Immature natural killer cell (primary cell): ENCODE results near the gene ICA1. TPM values are rescaled to one million over a fixed set of nuclear protein-coding genes. Genes with fewer than 3 reads are reported as not detected.

ENCODE experiments used
- DNase-seq, 3 donors: peaks; one replicate each; pipeline ENCODE4 v3.0.0; 2022; ENCODE audit warnings: mixed read lengths in 1 of 3
- H3K27ac Mint-ChIP-seq, 6 donors: one replicate each; pipeline ENCODE4 v1.8.0; 2020; ENCODE audit warnings: mixed read lengths in 6 of 6, mild to moderate bottlenecking in 5 of 6, inconsistent platforms in 4 of 6, moderate library complexity in 3 of 6
- H3K27me3 Mint-ChIP-seq, 3 donors: one replicate each; pipeline ENCODE4 v1.8.0; 2020 to 2021; ENCODE audit warnings: low read depth in 3 of 3, mild to moderate bottlenecking in 3 of 3, mixed read lengths in 3 of 3, moderate library complexity in 3 of 3, inconsistent platforms in 1 of 3
- H3K36me3 Mint-ChIP-seq, 3 donors: one replicate each; pipeline ENCODE4 v1.8.0; 2020; ENCODE audit warnings: mixed read lengths in 3 of 3, inconsistent platforms in 2 of 3, mild to moderate bottlenecking in 2 of 3
- H3K4me1 Mint-ChIP-seq, 2 donors: one replicate each; pipeline ENCODE4 v1.8.0; 2020; ENCODE audit warnings: inconsistent platforms in 2 of 2, mild to moderate bottlenecking in 2 of 2, mixed read lengths in 2 of 2, moderate library complexity in 1 of 2
- H3K4me3 Mint-ChIP-seq, 5 donors: one replicate each; pipeline ENCODE4 v1.8.0; 2020; ENCODE audit warnings: mild to moderate bottlenecking in 5 of 5, mixed read lengths in 5 of 5, inconsistent platforms in 3 of 5, moderate library complexity in 3 of 5
- H3K9me3 Mint-ChIP-seq, 6 donors: one replicate each; pipeline ENCODE4 v1.8.0; 2020; ENCODE audit warnings: mild to moderate bottlenecking in 6 of 6, mixed read lengths in 6 of 6, inconsistent platforms in 4 of 6, moderate library complexity in 3 of 6
- polyA plus RNA-seq, 3 donors: library from polyadenylated mRNA; unstranded; fragments of 300-500 nt; fragmentation: Illumina TruSeq; gene quantifications; one replicate each; pipeline ENCODE4 v1.2.3, GENCODE V29; 2021

The ICA1 gene
- polyA plus RNA-seq, 3 donors from 2014 or later = 3.8 to 6.9 (median 5.0) TPM

- Mint-ChIP-seq H3K27ac (no peak overlapping the region), H3K27me3 (peaks cover 1 to 11% (median 2%) of the 10 kb centered on the region in 3 donors), H3K9me3 (no peaks in the 10 kb centered on the region), H3K4me3 (no peak overlapping the region), H3K4me1 (no peaks in the 10 kb centered on the region), H3K36me3 (no peaks in the 10 kb centered on the region)
- DNase-seq = no peak
Observed at GRCh38 chr7:8284606-8285005, 22.6 kb upstream of the ICA1 start.

- no peaks in the 10 kb centered on the region for H3K9me3 Mint-ChIP-seq
- no peak overlapping the region for H3K4me3 Mint-ChIP-seq
- H3K27me3 Mint-ChIP-seq = peaks cover 3 to 8% (median 3%) of the 10 kb centered on the region in 3 donors
- no peaks in the 10 kb centered on the region for H3K4me1 Mint-ChIP-seq
- H3K36me3 Mint-ChIP-seq = no peaks in the 10 kb centered on the region
- DNase-seq = no peak
- no peak overlapping the region for H3K27ac Mint-ChIP-seq
Observed at GRCh38 chr7:8283968-8284367, 22.0 kb upstream of the ICA1 start.

- Mint-ChIP-seq H3K9me3 (no peaks in the 10 kb centered on the region), H3K27ac (no peak overlapping the region), H3K27me3 (peaks cover 3 to 6% (median 3%) of the 10 kb centered on the region in 3 donors), H3K4me1 (no peaks in the 10 kb centered on the region), H3K36me3 (no peaks in the 10 kb centered on the region), H3K4me3 (no peak overlapping the region)
- no peak for DNase-seq
Observed at GRCh38 chr7:8282871-8283270, 20.9 kb upstream of the ICA1 start.

- Mint-ChIP-seq H3K36me3 (no peaks in the 10 kb centered on the region), H3K4me1 (no peaks in the 10 kb centered on the region), H3K27me3 (peaks cover 1 to 6% (median 3%) of the 10 kb centered on the region in 3 donors), H3K4me3 (no peak overlapping the region), H3K27ac (no peak overlapping the region), H3K9me3 (no peaks in the 10 kb centered on the region)
- DNase-seq = no peak
Observed at GRCh38 chr7:8282162-8282561, 20.2 kb upstream of the ICA1 start.

GRCh38 chr7:8278183-8278582 is 16.2 kb upstream of the ICA1 start:
- Mint-ChIP-seq H3K4me3 (no peak overlapping the region), H3K36me3 (no peaks in the 10 kb centered on the region), H3K9me3 (no peaks in the 10 kb centered on the region), H3K27ac (no peak overlapping the region), H3K4me1 (no peaks in the 10 kb centered on the region), H3K27me3 (peaks cover 2 to 12% (median 5%) of the 10 kb centered on the region in 3 donors)
- no peak for DNase-seq

GRCh38 chr7:8277394-8277982 is 15.5 kb upstream of the ICA1 start:
- H3K36me3 Mint-ChIP-seq = no peaks in the 10 kb centered on the region
- H3K27me3 Mint-ChIP-seq = peaks cover 2 to 9% (median 5%) of the 10 kb centered on the region in 3 donors
- no peak overlapping the region for H3K4me3 Mint-ChIP-seq
- H3K9me3 Mint-ChIP-seq = no peaks in the 10 kb centered on the region
- H3K4me1 Mint-ChIP-seq = no peaks in the 10 kb centered on the region
- no peak for DNase-seq
- H3K27ac Mint-ChIP-seq = no peak overlapping the region

GRCh38 chr7:8274589-8274988 is 12.6 kb upstream of the ICA1 start:
- Mint-ChIP-seq H3K4me1 (no peaks in the 10 kb centered on the region), H3K27me3 (peaks cover 2 to 18% (median 7%) of the 10 kb centered on the region in 3 donors)

GRCh38 chr7:8271960-8272359 is 10.0 kb upstream of the ICA1 start:
- Mint-ChIP-seq H3K36me3 (no peaks in the 10 kb centered on the region), H3K4me1 (no peaks in the 10 kb centered on the region), H3K27ac (no peak overlapping the region), H3K9me3 (no peaks in the 10 kb centered on the region), H3K27me3 (peaks cover 0 to 21% (median 6%) of the 10 kb centered on the region in 3 donors), H3K4me3 (no peak overlapping the region)
- DNase-seq = no peak

More at GRCh38 chr7:8274589-8274988, 12.6 kb upstream of the ICA1 start:
- no peak overlapping the region for H3K27ac Mint-ChIP-seq
- no peak for DNase-seq
- H3K9me3 Mint-ChIP-seq = no peaks in the 10 kb centered on the region
- no peak overlapping the region for H3K4me3 Mint-ChIP-seq
- no peaks in the 10 kb centered on the region for H3K36me3 Mint-ChIP-seq

- Mint-ChIP-seq H3K27me3 (peaks cover 6 to 20% (median 12%) of the 10 kb centered on the region in 3 donors), H3K36me3 (no peaks in the 10 kb centered on the region), H3K4me1 (peaks cover 8 to 18% of the 10 kb centered on the region in 2 donors)
Observed at GRCh38 chr7:8263048-8263447, 1.1 kb upstream of the ICA1 start.

GRCh38 chr7:8260871-8261694 is 884 bp downstream of the ICA1 start:
- Mint-ChIP-seq H3K36me3 (no peaks in the 10 kb centered on the region), H3K27ac (no peak overlapping the region), H3K9me3 (no peaks in the 10 kb centered on the region), H3K4me3 (peak overlapping the region; percentile 57 to 72 (median 68)), H3K4me1 (peaks cover 8 to 18% of the 10 kb centered on the region in 2 donors), H3K27me3 (peaks cover 6 to 17% (median 12%) of the 10 kb centered on the region in 3 donors)
- no peak for DNase-seq

More at GRCh38 chr7:8263048-8263447, 1.1 kb upstream of the ICA1 start:
- Mint-ChIP-seq H3K27ac (no peak overlapping the region), H3K9me3 (no peaks in the 10 kb centered on the region), H3K4me3 (peak overlapping the region in 4 of 5 donors; percentile 36 to 63 (median 50))
- DNase-seq = no peak

GRCh38 chr7:8259586-8260222 is 2.3 kb downstream of the ICA1 start:
- Mint-ChIP-seq H3K4me3 (no peak overlapping the region), H3K9me3 (no peaks in the 10 kb centered on the region), H3K27ac (no peak overlapping the region), H3K4me1 (peaks cover 8 to 18% of the 10 kb centered on the region in 2 donors), H3K36me3 (no peaks in the 10 kb centered on the region), H3K27me3 (peaks cover 3 to 17% (median 12%) of the 10 kb centered on the region in 3 donors)
- DNase-seq = no peak

GRCh38 chr7:8258734-8259133 is 3.2 kb downstream of the ICA1 start:
- no peak overlapping the region for H3K4me3 Mint-ChIP-seq
- DNase-seq = no peak
- no peak overlapping the region for H3K27ac Mint-ChIP-seq
- H3K36me3 Mint-ChIP-seq = no peaks in the 10 kb centered on the region
- peaks cover 8 to 18% of the 10 kb centered on the region in 2 donors for H3K4me1 Mint-ChIP-seq
- H3K9me3 Mint-ChIP-seq = no peaks in the 10 kb centered on the region
- peaks cover 3 to 17% (median 12%) of the 10 kb centered on the region in 3 donors for H3K27me3 Mint-ChIP-seq

- H3K27me3 Mint-ChIP-seq = peaks cover 3 to 14% (median 10%) of the 10 kb centered on the region in 3 donors
- no peak overlapping the region for H3K27ac Mint-ChIP-seq
- no peak for DNase-seq
- H3K9me3 Mint-ChIP-seq = no peaks in the 10 kb centered on the region
- H3K4me3 Mint-ChIP-seq = no peak overlapping the region
- no peaks in the 10 kb centered on the region for H3K36me3 Mint-ChIP-seq
- H3K4me1 Mint-ChIP-seq = peaks cover 8 to 16% of the 10 kb centered on the region in 2 donors
Observed at GRCh38 chr7:8258166-8258565, 3.8 kb downstream of the ICA1 start.
